A549 treated with Mapracorat at 1 μM for 4 hours (cell line): ENCODE data around the gene XRCC6. TPM values are rescaled to one million over a fixed set of nuclear protein-coding genes. Genes with fewer than 3 reads are reported as not detected.

Experiments
- total RNA-seq: library from RNA; stranded (reverse); fragments of 200-300 nt; extraction: Qiagen RNA extraction; gene quantifications from 5 replicates; pipeline ENCODE4 v1.2.3, GENCODE V29; 2022

XRCC6 gene
- total RNA-seq: 286 to 333 TPM (median 297 TPM) in 5 replicates

GRCh38 chr22:41621099-41621910 is at the start of gene XRCC6:
XRCC6 (plus strand) TSS chr22:41621295; CDS start chr22:41622005, 710 bp downstream.

GRCh38 chr22:41589391-41590241 is 31.5 kb upstream of the XRCC6 start, which contains the start of gene PMM1:
PMM1 (minus strand) TSS chr22:41589840; CDS start chr22:41589805, 35 bp downstream.

GRCh38 chr22:41620589-41621098 is 451 bp upstream of the XRCC6 start, which contains the start of gene DESI1:
DESI1 (minus strand) TSS chr22:41621043; CDS start chr22:41620839, 204 bp downstream.

GRCh38 chr22:41688365-41689211 is 67.5 kb downstream of the XRCC6 start, which contains the start of gene SNU13:
SNU13 (minus strand) TSS chr22:41688867; CDS start chr22:41688796, 71 bp downstream.

GRCh38 chr22:41699264-41700107 is 78.4 kb downstream of the XRCC6 start, which contains the start of gene MEI1:
MEI1 (plus strand) TSS chr22:41699503; CDS start chr22:41699539, 36 bp downstream.

Other genes starting within 250 kb of the XRCC6 start
- 0.80 to 1.3 TPM (median 1.1 TPM) in 5 replicates for gene TEF, start 239.4 kb upstream of the XRCC6 start, total RNA-seq
- gene TOB2, start 174.5 kb upstream of the XRCC6 start, total RNA-seq: 21.0 to 27.6 TPM (median 22.7 TPM) in 5 replicates
- gene PHF5A, start 152.6 kb upstream of the XRCC6 start, total RNA-seq: 62.3 to 80.9 TPM (median 64.0 TPM) in 5 replicates
- 45.5 to 48.7 TPM (median 47.5 TPM) in 5 replicates for gene ACO2, start 152.2 kb upstream of the XRCC6 start, total RNA-seq
- gene POLR3H, start 76.8 kb upstream of the XRCC6 start, total RNA-seq: 25.7 to 45.6 TPM (median 38.2 TPM) in 5 replicates
- 2.0 to 2.9 TPM (median 2.4 TPM) in 5 replicates for gene CSDC2, start 60.3 kb upstream of the XRCC6 start, total RNA-seq
- gene PMM1, start 31.5 kb upstream of the XRCC6 start, total RNA-seq: 25.2 to 32.2 TPM (median 29.1 TPM) in 5 replicates
- 14.5 to 17.1 TPM (median 15.3 TPM) in 5 replicates for gene DESI1, start 252 bp upstream of the XRCC6 start, total RNA-seq
- 111 to 197 TPM (median 184 TPM) in 5 replicates for gene SNU13, start 67.6 kb downstream of the XRCC6 start, total RNA-seq
- gene MEI1, start 78.2 kb downstream of the XRCC6 start, total RNA-seq: not detected in 5 replicates
- 2.7 to 3.4 TPM (median 3.0 TPM) in 5 replicates for gene CCDC134, start 179.4 kb downstream of the XRCC6 start, total RNA-seq
- 21.9 to 32.5 TPM (median 28.7 TPM) in 5 replicates for gene SREBF2, start 211.8 kb downstream of the XRCC6 start, total RNA-seq